HG03280 (cell line): ENCODE measurements around the gene MAPK9.

Experiments used
- ATAC-seq: cut with Tn5 transposase; IDR thresholded peaks from one replicate; pipeline ENCODE4 v1.9.1; 2021; ENCODE audit warnings: mild to moderate bottlenecking, moderate library complexity; ENCODE audit not compliant: unreplicated experiment

MAPK9 gene

DNA sequence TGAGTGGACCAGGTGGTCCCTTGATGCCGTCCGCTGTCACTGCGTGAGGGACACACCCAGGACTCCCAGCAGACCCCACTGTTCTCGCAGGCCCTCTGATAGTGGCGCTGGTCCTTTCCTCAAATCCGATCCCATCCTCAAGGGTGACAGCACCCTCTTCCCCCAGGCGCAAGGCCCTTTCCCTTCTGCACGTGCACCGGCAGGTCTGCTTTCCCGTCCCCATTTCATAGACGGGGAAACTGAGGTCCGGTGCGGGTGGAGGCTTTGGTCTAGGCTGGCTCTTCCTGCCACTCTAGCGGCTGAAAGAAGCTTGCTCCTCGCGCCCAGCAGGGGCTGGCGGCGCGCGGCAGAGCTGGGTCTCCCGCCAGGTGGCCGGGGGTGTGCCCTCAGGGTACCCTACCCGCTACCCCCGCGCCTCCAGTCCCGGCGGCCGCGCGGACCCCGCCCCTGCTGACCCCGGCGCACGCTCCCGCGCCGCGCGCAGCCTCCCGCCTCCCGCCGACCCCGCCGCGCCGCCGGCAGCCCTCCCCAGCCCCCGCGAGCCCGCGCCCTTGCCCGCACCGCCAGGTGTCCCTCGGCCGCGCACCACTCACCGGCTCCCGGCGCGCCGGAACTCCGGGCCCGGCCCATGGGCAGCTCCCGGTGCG, 83.3 kb downstream of the MAPK9 start:
- peak; percentile 36 for ATAC-seq

DNA sequence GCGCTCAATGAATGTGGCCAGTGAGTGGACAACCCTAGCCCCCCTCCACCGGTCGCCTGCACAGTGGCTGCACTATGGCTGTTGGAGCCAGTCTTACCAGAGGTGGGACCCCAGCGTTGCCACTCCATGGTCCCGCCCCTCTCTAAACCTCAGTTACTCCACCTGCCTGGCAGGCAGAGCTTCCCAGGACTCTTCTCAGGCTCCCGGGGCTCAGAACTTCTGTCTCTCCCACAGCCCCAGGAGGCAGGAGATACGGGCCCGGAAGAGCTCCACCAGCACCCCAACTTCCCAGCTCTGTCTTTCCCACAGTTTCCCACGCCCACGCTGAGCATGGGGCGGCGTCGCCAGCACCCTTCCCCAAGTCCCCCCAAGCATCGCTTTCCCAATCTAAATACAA, 83.8 kb downstream of the MAPK9 start:
- no peak for ATAC-seq

DNA sequence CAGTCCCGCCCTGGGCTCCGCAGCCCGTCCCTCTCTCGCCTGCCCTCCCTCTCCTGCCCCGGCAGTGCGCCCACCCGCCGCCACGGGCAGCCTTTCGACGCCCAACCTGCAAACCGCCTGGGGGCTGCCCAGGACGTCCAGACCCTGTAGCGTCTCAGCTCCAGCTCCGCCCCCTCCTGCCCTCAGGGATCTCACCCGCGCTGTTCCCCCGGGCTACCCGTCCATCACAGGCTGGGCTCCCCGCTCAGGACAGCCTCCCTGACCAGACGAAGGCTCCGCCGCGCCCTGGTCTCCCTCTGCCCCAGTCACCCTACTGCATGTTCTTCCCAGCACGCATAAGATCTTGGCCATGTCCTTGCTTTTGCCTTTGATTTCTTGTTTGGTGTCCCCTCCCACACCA, 84.3 kb downstream of the MAPK9 start:
- ATAC-seq, result no peak

DNA sequence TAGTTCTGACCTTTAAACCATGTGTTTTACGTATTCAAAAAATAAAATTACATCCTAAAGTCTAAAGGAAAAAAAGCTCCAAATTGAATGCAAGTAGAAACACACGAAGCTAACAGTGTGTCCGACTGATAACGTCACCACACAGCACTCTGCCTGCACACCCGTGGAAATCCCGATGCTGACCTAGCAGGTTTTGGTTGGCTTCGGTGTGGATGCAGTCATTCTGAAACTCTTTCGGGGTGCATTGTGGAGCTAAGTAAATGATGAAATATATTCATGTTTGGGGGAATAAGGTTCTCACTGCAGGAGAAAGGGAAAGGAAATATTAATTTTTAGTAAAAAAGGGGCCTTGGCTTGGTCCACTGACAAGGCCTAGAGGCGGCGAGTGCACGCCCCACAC, 84.9 kb downstream of the MAPK9 start:
- no peak for ATAC-seq

DNA sequence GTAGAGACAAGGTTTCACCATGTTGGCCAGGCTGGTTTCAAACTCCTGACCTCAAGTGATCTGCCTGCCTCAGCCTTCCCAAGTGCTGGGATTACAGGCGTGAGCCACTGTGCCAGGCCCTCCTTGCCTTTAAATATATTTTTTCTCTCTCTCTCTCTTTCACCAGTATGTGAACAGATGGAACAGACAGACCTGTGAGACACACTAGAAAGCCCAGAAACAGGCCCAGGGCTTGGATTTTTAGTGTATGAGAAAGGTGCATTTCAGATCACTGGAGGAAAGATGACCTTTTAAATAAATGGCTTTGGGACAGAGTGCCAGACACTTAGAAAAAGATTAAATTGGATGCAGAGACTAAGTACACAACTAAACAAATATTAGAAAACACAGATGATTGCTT, 86.0 kb downstream of the MAPK9 start:
- no peak for ATAC-seq

DNA sequence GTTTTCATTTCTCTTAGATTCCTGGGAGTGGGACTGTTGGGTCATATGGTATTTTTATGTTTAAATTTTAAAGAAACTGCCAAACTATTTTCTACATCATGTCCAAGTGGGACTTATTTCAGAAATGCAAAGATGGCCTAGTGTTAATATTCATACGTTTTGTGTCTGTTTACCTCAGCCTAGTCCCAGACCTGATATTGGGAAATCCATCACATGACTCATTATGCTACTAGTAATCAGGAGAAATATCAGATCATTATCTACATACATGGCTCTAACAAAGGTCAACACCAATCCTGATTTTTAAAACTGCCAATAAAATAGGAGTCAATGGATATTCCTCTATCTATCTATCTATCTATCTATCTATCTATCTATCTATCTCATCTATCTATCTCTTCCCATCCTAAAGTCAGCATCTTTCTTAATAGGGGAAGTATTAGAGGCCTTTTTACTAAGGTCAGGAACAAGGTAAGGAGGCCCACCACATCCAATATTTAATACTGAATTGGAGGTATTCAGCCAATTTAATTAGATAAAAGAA, 87.5 kb downstream of the MAPK9 start:
- ATAC-seq, result no peak

DNA sequence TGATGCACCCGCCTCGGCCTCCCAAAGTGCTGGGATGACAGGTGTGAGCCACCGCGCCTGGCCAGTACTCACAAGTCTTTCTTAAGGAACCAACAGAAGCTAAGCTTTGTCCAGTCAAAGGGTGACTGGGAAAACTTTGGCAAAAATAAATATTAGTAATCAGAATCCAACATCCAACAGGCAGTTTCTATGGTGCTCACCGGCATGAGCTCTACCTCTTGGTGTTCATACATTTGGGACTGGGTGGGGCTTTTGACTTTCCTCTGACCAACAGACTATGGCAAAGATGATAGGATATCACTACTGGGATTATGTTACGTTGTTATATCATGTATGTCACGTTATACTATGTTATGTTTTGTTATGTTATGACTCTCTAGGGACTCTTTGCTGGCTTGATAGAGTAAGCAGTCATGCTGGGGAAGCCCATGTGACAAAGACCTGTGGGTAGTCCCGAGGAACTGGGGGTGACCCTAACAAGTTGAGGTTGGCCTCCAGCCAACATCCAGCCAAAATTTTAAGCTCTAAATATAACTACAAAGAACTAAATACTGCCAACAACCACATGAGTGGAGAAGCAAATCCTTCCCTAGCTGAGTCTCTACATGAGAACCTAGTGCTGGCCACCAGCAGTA, 88.8 kb downstream of the MAPK9 start:
- ATAC-seq, result no peak

DNA sequence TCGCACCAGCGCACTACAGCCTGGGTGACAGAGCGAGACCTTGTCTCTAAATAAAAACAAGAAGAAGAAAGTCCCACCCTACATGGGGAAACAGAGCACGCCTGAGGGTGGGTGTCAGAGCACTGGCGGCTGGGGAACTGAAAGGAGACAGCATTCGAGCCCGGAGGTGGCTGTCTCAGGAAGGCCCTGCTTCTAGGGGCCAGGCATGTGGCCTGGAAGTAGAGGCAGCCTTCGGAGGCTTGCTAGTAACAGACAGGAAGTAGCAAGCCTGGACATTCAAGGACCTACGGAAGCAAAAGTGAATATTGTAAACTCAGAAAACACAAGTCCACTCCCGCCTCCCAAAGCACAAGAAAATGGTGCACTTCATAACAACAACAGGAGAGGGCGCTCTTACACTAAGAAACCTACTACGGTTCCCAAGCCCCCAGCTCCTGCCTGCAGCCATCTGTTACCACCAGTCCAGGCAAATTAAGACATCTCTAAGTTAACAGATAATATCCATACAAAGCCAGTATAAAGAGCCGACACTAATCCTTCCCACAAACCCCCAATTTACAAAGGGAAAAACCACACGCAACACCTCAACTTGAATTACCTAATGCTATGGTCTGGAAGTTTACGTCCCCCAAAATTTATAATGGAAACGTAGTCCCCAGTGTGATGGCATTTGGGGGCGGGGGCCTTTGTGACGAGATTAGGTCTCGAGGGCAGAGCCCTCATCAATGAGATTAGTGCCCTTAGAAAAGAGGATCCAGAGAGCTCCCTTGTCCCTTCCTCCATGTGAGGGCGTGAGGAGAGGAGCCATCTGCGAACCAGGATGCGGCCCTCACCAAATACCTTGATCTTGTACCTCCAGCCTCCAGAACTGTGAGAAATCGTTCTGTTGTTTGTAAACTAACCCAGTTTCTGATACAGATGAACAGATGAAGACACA, 90.6 kb downstream of the MAPK9 start:
- no peak for ATAC-seq

DNA sequence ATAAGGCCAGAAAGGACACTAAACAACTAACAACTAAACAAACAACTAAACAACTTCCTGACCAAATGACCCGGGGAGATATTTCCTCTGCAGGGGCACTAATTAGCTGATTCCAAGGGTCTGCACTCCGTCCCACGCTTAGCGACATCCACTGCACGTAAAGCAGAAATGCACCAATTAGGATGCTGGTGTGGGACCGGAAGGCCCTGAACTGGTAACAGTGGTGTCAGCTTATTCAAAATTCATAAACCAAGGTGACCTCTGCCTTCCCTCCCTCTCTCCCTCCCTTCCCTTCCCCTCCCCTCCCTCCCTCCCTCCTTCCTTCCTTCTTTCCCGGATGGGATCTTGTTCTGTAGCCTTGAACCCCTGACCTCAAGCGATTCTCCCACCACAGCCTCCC, 92.5 kb downstream of the MAPK9 start:
- ATAC-seq, result no peak

DNA sequence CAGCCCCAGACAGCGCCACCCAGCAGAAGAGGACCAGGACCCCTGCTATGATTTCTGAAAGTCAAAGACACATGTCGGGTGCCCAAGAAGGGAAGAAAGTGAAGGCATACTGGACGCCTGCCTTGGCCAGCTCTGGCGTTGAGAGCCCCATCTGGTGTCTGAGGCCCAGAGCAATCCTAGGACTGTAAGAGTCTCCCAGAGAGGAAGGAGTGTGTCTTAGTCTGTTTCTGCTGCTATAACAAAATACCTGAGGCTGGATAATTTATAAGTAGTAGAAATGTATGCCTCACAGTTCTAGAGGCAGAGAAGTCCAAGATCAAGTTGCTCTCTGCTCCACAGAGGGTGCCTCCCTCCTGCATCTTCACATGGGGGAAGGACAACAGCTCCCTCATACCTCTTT, 93.7 kb downstream of the MAPK9 start:
- ATAC-seq, result no peak

DNA sequence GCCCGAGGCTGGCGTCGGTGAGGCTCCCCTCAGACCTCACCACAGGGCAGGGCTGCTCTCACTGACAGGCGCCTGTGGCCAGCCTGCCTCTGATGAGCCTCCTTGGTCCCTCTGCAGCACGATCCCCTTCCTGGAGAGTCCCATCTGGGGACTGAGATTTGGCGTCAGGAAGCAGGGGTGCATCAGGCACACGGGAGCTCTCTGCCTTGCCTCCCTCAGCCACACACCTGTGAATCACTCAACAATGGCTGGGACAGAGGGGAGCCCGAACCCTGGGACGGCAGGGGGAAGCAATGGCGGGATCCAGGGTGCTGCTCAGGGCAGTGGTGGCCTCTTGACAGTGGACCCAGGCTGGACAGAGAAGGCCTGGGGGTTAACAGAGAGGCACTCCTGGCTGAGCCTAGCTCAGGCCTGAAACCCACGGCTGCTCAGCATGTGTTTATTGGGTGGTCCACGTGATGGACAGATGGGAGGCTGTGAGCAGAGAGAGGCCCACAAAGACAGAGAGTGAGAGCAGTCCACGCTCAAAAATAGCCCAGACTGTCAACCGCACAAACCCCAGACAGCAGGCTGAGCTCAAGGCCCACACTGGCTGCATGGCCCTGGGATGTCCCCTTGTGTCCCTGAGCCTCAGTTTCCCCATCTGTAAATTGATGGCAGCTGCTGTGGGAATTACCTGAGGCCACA, 94.7 kb downstream of the MAPK9 start:
- ATAC-seq, result no peak

DNA sequence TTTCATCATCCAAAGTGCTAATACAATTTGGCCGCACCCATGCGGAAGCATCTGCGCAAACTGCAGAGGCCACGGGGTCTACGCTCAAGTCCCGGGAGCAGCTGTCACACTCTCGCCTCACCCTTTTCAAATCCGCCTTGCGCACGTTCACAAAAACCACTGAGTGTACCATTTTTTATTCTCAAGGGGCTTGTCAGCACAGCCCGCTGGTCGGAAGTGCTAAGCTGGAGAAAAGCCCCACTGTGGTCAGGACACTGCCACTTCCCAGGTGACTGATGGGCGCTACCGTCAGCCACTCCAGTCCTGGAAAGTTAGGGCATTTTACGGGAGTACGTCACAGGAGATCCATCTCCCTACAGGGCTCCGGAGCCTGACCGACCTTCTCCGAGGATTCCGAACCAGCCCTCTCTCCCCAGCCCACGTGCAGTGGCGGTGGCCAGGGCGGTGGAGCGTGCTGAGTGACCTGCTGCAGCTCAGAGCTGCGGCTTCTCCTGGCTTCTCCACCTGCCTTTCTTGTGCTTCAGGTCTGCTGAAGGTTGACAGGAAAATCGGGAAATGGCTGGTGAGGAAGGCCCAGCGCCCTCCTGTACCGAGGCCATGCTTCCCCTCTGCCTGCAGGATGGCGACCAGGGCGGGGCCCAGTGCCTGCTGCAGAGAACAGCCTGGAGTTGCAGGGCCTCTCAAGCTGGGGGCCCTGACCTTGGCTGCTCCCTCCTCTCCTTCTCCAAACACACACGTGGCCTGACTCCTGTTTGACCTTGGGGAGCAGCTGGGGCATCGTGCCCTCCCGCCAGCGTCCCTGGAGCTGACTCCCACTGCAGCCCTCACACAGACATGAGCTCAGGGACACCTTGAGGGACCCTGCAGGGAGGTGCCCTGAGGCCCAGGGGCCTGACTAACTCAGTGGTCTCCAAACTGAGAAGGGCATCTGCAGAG, 97.2 kb downstream of the MAPK9 start:
- ATAC-seq, result no peak

DNA sequence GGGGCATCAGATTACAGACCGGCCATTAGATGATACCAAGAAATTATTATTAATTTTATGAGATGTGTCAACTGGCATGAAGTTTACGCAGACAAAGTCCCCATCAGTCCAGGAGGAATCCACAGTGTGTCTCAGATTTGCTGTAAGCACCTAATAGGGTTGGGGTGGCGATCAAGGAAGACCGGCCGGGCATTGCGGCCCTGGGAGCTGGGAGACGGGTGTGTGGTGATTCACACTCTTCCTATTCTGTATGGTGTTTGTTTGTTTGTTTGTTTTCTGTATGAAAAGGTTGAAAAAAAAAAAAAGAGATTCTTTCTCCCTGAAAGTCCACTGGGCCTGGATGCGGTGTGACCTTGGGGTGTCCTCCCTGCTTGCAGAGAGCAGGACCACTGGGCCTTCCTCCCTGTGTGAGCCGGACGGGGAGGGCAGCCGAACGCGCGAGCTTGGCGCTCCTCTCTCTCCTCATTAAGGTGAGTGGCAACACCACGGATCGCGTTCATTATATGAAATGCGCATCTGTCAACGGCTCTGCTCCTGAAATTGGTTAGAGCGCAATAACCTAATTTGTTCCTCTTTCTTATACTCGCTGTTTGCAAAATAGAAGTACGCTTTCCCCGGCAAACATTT, 98.0 kb downstream of the MAPK9 start:
- ATAC-seq, result no peak

DNA sequence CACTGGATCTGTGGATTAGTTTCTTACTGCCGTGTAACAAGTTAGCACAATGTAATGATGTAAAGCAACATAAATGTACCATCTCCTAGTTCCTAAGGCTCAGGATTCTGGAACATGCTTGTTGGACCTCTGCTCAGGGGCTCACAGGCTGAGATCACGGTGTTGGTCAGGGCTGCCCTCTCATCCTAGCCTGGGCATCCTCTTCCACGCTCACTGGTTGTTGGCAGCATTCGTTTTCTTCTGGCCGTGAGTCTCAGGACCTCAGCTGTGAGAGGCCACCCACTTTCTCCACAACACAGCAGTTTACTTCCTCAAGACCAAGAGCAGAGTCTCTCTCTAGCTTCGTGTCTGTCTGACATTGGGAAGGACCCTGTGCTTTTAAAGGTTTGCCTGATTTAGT, 100.2 kb downstream of the MAPK9 start:
- no peak for ATAC-seq

DNA sequence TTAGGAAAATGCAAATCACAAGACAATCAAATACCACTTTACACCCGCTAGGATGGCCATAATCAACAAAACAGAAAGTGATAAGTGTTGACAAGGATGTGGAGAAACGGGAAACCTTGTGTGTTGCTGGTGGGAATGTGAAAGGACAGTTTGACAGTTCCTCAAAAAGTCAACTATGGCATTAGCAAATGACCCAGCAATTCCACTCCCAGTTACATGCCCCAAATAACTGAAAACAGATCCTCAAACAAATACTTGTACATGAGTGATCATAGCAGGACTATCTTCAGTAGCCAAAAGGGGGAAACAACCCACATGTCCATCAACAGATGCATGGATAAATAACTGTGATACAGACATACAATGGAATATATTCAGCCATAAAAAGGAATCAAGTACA, 104.1 kb downstream of the MAPK9 start:
- ATAC-seq, result no peak
